ENCODE measurements around the gene LMAN2.

LMAN2 gene

GRCh38 chr5:177294632-177295031 is 56.8 kb downstream of the LMAN2 start:
- no peaks in the 10 kb centered on the region for H3K9me3 ChIP-seq (ENCODE audit: control insufficient read depth, low read length)
- no peak overlapping the region for H2BK120ac ChIP-seq (ENCODE audit: low read depth, low read length)
- peaks cover 46 to 91% of the 10 kb centered on the region in 2 experiments for H3K36me3 ChIP-seq (ENCODE audit: control insufficient read depth in 1 of 2, insufficient read depth in 2 of 2, low read depth in 1 of 2, low read length in 2 of 2)
- no peak overlapping the region for H4K8ac ChIP-seq (ENCODE audit: low read length)
- H3K14ac ChIP-seq (ENCODE audit: low read length in 2 of 2): no peak overlapping the region
- no peak overlapping the region for H2AFZ ChIP-seq (ENCODE audit: low read depth, low read length)
- H2BK15ac ChIP-seq (ENCODE audit: low read depth, poor library complexity, severe bottlenecking): no peak overlapping the region
- no peak overlapping the region for H3K4ac ChIP-seq (ENCODE audit: low read depth in 1 of 2, low read length in 2 of 2)
- DNase-seq: no peak
- no peak overlapping the region for H2BK12ac ChIP-seq (ENCODE audit: low read length in 2 of 2)
- H3K79me1 ChIP-seq (replicated peaks; ENCODE audit: low read length, poor library complexity, severe bottlenecking): peaks cover 46% of the 10 kb centered on the region
- no peaks in the 10 kb centered on the region for H3K27me3 ChIP-seq (ENCODE audit: control insufficient read depth in 1 of 2, insufficient read depth in 1 of 2, low read length in 2 of 2)
- no peak overlapping the region for H3K4me2 ChIP-seq (ENCODE audit: low read length, poor library complexity, severe bottlenecking)
- H3K18ac ChIP-seq (ENCODE audit: low read depth in 1 of 2, low read length in 2 of 2): no peak overlapping the region
- no peak overlapping the region for H3K23ac ChIP-seq (ENCODE audit: low read length in 2 of 2)
- no peak overlapping the region for H3K27ac ChIP-seq (ENCODE audit: low read length, poor library complexity, severe bottlenecking)
- no peak overlapping the region for H4K91ac ChIP-seq (ENCODE audit: low read length)
- H2AK5ac ChIP-seq (ENCODE audit: low read length, severe bottlenecking): no peak overlapping the region
- no peak overlapping the region for H3K4me3 ChIP-seq (ENCODE audit: insufficient read depth in 1 of 2, low read depth in 1 of 2, low read length in 2 of 2)
- H2BK5ac ChIP-seq (ENCODE audit: low read depth, low read length, poor library complexity, severe bottlenecking): no peak overlapping the region
- no peaks in the 10 kb centered on the region for H3K4me1 ChIP-seq (ENCODE audit: control insufficient read depth, insufficient read depth, low read depth, low read length)
- no peak overlapping the region for H3K9ac ChIP-seq (ENCODE audit: low read length)
- WGBS: 96% methylated on average over 3 of the region's 3 CpGs

- Histone ChIP-seq H2BK5ac (ENCODE audit: low read depth, low read length, poor library complexity, severe bottlenecking) (no peak overlapping the region), H3K4me2 (ENCODE audit: low read length, poor library complexity, severe bottlenecking) (no peak overlapping the region), H2BK12ac (ENCODE audit: low read length in 2 of 2) (no peak overlapping the region), H3K27me3 (ENCODE audit: control insufficient read depth in 1 of 2, insufficient read depth in 1 of 2, low read length in 2 of 2) (no peaks in the 10 kb centered on the region), H3K27ac (ENCODE audit: low read length, poor library complexity, severe bottlenecking) (no peak overlapping the region), H3K4me1 (ENCODE audit: control insufficient read depth, insufficient read depth, low read depth, low read length) (no peaks in the 10 kb centered on the region), H2BK15ac (ENCODE audit: low read depth, poor library complexity, severe bottlenecking) (no peak overlapping the region), H2AFZ (ENCODE audit: low read depth, low read length) (no peak overlapping the region), H3K4me3 (ENCODE audit: insufficient read depth in 1 of 2, low read depth in 1 of 2, low read length in 2 of 2) (no peak overlapping the region), H4K8ac (ENCODE audit: low read length) (no peak overlapping the region), H3K36me3 (ENCODE audit: control insufficient read depth in 1 of 2, insufficient read depth in 2 of 2, low read depth in 1 of 2, low read length in 2 of 2) (peaks cover 46 to 91% of the 10 kb centered on the region in 2 experiments), H2BK120ac (ENCODE audit: low read depth, low read length) (no peak overlapping the region), H3K18ac (ENCODE audit: low read depth in 1 of 2, low read length in 2 of 2) (no peak overlapping the region), H4K91ac (ENCODE audit: low read length) (no peak overlapping the region), H3K23ac (ENCODE audit: low read length in 2 of 2) (no peak overlapping the region), H3K4ac (ENCODE audit: low read depth in 1 of 2, low read length in 2 of 2) (no peak overlapping the region), H3K9ac (ENCODE audit: low read length) (no peak overlapping the region), H3K9me3 (ENCODE audit: control insufficient read depth, low read length) (no peaks in the 10 kb centered on the region), H2AK5ac (ENCODE audit: low read length, severe bottlenecking) (no peak overlapping the region), H3K14ac (ENCODE audit: low read length in 2 of 2) (no peak overlapping the region), H3K79me1 (replicated peaks; ENCODE audit: low read length, poor library complexity, severe bottlenecking) (peaks cover 42% of the 10 kb centered on the region)
- WGBS: 98% methylated on average over 12 of the region's 12 CpGs
- no peak for DNase-seq
Measured at GRCh38 chr5:177293819-177294581, 57.5 kb downstream of the LMAN2 start.

GRCh38 chr5:177291735-177292134 is 59.7 kb downstream of the LMAN2 start:
- Histone ChIP-seq H3K27me3 (ENCODE audit: control insufficient read depth in 1 of 2, insufficient read depth in 1 of 2, low read length in 2 of 2) (no peaks in the 10 kb centered on the region), H3K9ac (ENCODE audit: low read length) (no peak overlapping the region), H3K4ac (ENCODE audit: low read depth in 1 of 2, low read length in 2 of 2) (no peak overlapping the region), H3K79me1 (replicated peaks; ENCODE audit: low read length, poor library complexity, severe bottlenecking) (peaks cover 41% of the 10 kb centered on the region), H3K4me1 (ENCODE audit: control insufficient read depth, insufficient read depth, low read depth, low read length) (no peaks in the 10 kb centered on the region), H2BK12ac (ENCODE audit: low read length in 2 of 2) (no peak overlapping the region), H2BK120ac (ENCODE audit: low read depth, low read length) (no peak overlapping the region), H3K23ac (ENCODE audit: low read length in 2 of 2) (no peak overlapping the region), H2AFZ (ENCODE audit: low read depth, low read length) (no peak overlapping the region), H3K36me3 (ENCODE audit: control insufficient read depth in 1 of 2, insufficient read depth in 2 of 2, low read depth in 1 of 2, low read length in 2 of 2) (peaks cover 54 to 90% of the 10 kb centered on the region in 2 experiments), H3K4me2 (ENCODE audit: low read length, poor library complexity, severe bottlenecking) (no peak overlapping the region), H3K14ac (ENCODE audit: low read length in 2 of 2) (no peak overlapping the region), H2BK15ac (ENCODE audit: low read depth, poor library complexity, severe bottlenecking) (no peak overlapping the region), H4K8ac (ENCODE audit: low read length) (no peak overlapping the region), H2BK5ac (ENCODE audit: low read depth, low read length, poor library complexity, severe bottlenecking) (no peak overlapping the region), H3K4me3 (ENCODE audit: insufficient read depth in 1 of 2, low read depth in 1 of 2, low read length in 2 of 2) (no peak overlapping the region), H4K91ac (ENCODE audit: low read length) (no peak overlapping the region), H2AK5ac (ENCODE audit: low read length, severe bottlenecking) (no peak overlapping the region), H3K27ac (ENCODE audit: low read length, poor library complexity, severe bottlenecking) (no peak overlapping the region), H3K18ac (ENCODE audit: low read depth in 1 of 2, low read length in 2 of 2) (no peak overlapping the region), H3K9me3 (ENCODE audit: control insufficient read depth, low read length) (no peaks in the 10 kb centered on the region)
- DNase-seq: no peak
- over 99% methylated on average over 6 of the region's 7 CpGs for WGBS

- Histone ChIP-seq H2BK5ac (ENCODE audit: low read depth, low read length, poor library complexity, severe bottlenecking) (no peak overlapping the region), H3K27ac (ENCODE audit: low read length, poor library complexity, severe bottlenecking) (no peak overlapping the region), H3K4ac (ENCODE audit: low read depth in 1 of 2, low read length in 2 of 2) (no peak overlapping the region), H2AFZ (ENCODE audit: low read depth, low read length) (no peak overlapping the region), H2BK15ac (ENCODE audit: low read depth, poor library complexity, severe bottlenecking) (no peak overlapping the region), H3K4me3 (ENCODE audit: insufficient read depth in 1 of 2, low read depth in 1 of 2, low read length in 2 of 2) (no peak overlapping the region), H3K27me3 (ENCODE audit: control insufficient read depth in 1 of 2, insufficient read depth in 1 of 2, low read length in 2 of 2) (no peaks in the 10 kb centered on the region), H3K9ac (ENCODE audit: low read length) (no peak overlapping the region), H4K91ac (ENCODE audit: low read length) (no peak overlapping the region), H3K9me3 (ENCODE audit: control insufficient read depth, low read length) (no peaks in the 10 kb centered on the region), H2BK12ac (ENCODE audit: low read length in 2 of 2) (no peak overlapping the region), H3K79me1 (replicated peaks; ENCODE audit: low read length, poor library complexity, severe bottlenecking) (peaks cover 35% of the 10 kb centered on the region), H3K14ac (ENCODE audit: low read length in 2 of 2) (no peak overlapping the region), H2BK120ac (ENCODE audit: low read depth, low read length) (no peak overlapping the region), H3K36me3 (ENCODE audit: control insufficient read depth in 1 of 2, insufficient read depth in 2 of 2, low read depth in 1 of 2, low read length in 2 of 2) (peaks cover 47 to 90% of the 10 kb centered on the region in 2 experiments), H3K4me1 (ENCODE audit: control insufficient read depth, insufficient read depth, low read depth, low read length) (no peaks in the 10 kb centered on the region), H3K18ac (ENCODE audit: low read depth in 1 of 2, low read length in 2 of 2) (no peak overlapping the region), H3K4me2 (ENCODE audit: low read length, poor library complexity, severe bottlenecking) (no peak overlapping the region), H4K8ac (ENCODE audit: low read length) (no peak overlapping the region), H3K23ac (ENCODE audit: low read length in 2 of 2) (no peak overlapping the region), H2AK5ac (ENCODE audit: low read length, severe bottlenecking) (no peak overlapping the region)
- 98% methylated on average over 11 of the region's 12 CpGs for WGBS
- DNase-seq: no peak
Measured at GRCh38 chr5:177290816-177291596, 60.5 kb downstream of the LMAN2 start.
